GM12878 (cell line): ENCODE data around the gene MAFB. TPM values are rescaled to one million over a fixed set of nuclear protein-coding genes. Genes with fewer than 3 reads are reported as not detected.

ENCODE experiments used
- ATAC-seq: fragments of 200-7000 bp; cut with Tn5 transposase; 3 replicates; pipeline ENCODE4 v1.9.1; 2020; ENCODE audit warnings: mild to moderate bottlenecking, moderate library complexity
- BruUV-seq: library from RNA; stranded (reverse); fragments of 400-500 nt; replicated peaks from 2 replicates; lab custom pipeline; 2021; lab: Mats Ljungman, UMichigan
- CTCF ChIA-PET: fragments of 300-600 bp; sonication (Branson Sonifier 250); formaldehyde crosslinking; extraction: SDS; loops from one replicate; lab custom pipeline; 2021; ENCODE audit warnings: inconsistent platforms; lab: Yijun Ruan, JAX
- POLR2A ChIA-PET: fragments of 350-600 bp; formaldehyde crosslinking; extraction: SDS; loops from one replicate; lab custom pipeline; 2021; ENCODE audit warnings: inconsistent platforms; lab: Charles Lee
- RAD21 ChIA-PET: fragments of 300-600 bp; sonication (Branson Sonifier 250); formaldehyde crosslinking; loops from one replicate; lab custom pipeline; 2023; ENCODE audit warnings: antibody characterized with exemption; ENCODE audit not compliant: unreplicated experiment; lab: Charles Lee
- SMC1A ChIA-PET: fragments of 300-600 bp; sonication (Branson Sonifier 250); formaldehyde crosslinking; loops from one replicate; lab custom pipeline; 2023; ENCODE audit not compliant: unreplicated experiment, uncharacterized antibody; lab: Charles Lee
- DNase-seq: peaks from one replicate; pipeline ENCODE4 v3.0.0-alpha.2; 2011; ENCODE audit warnings: low read depth, low spot score
- FAIRE-seq: peaks from 3 replicates; lab custom pipeline; 2011; peaks lifted over from hg19 to GRCh38; lab: Jason Lieb, UNC
- H2AFZ ChIP-seq: 2 replicates; pipeline ENCODE4 v1.6.0; 2011; ENCODE audit warnings: low read depth, low read length, control low read depth; ENCODE audit not compliant: control insufficient read depth
- H3K27ac ChIP-seq: 2 replicates; pipeline ENCODE4 v1.5.1; 2011; ENCODE audit warnings: control low read depth; ENCODE audit not compliant: control insufficient read depth, insufficient read depth
- H3K27me3 ChIP-seq, 2 experiments: replicated peaks in 1 of 2; 2 replicates each; pipeline versions ENCODE4 v1.6.0 to v1.6.1; 2011; ENCODE audit warnings: low read length in 1 of 2; ENCODE audit not compliant: control insufficient read depth in 2 of 2, insufficient read depth in 2 of 2
- H3K36me3 ChIP-seq, 2 experiments: 2 replicates each; pipeline ENCODE4 v1.5.1; 2011; ENCODE audit warnings: low read length in 1 of 2; ENCODE audit not compliant: control insufficient read depth in 2 of 2, insufficient read depth in 2 of 2
- H3K4me1 ChIP-seq: 2 replicates; pipeline ENCODE4 v1.6.1; 2011; ENCODE audit warnings: mild to moderate bottlenecking, low read length, moderate library complexity, mixed read lengths; ENCODE audit not compliant: control insufficient read depth, insufficient read depth
- H3K4me2 ChIP-seq: 2 replicates; pipeline ENCODE4 v1.6.0; 2011; ENCODE audit warnings: control low read depth; ENCODE audit not compliant: control insufficient read depth, insufficient read depth
- H3K4me3 ChIP-seq: fragments of 200-600 bp; sonication (generic); 2 replicates; pipeline ENCODE4 v1.5.1; 2016
- H3K79me2 ChIP-seq: 2 replicates; pipeline ENCODE4 v1.6.0; 2011; ENCODE audit warnings: low read length; ENCODE audit not compliant: control insufficient read depth, insufficient read depth
- H3K9ac ChIP-seq: 2 replicates; pipeline ENCODE4 v1.8.0; 2011; ENCODE audit warnings: low read length, control low read depth, mixed read lengths; ENCODE audit not compliant: control insufficient read depth, insufficient read depth
- H3K9me3 ChIP-seq: replicated peaks from 3 replicates; pipeline ENCODE4 v1.5.1; 2011; ENCODE audit warnings: mild to moderate bottlenecking, low read length; ENCODE audit not compliant: control insufficient read depth, insufficient read depth
- H4K20me1 ChIP-seq: 2 replicates; pipeline ENCODE4 v1.6.0; 2011; ENCODE audit not compliant: control insufficient read depth, insufficient read depth
- ASH2L ChIP-seq: fragments of 300-600, 200-600 bp; sonication (generic); IDR thresholded peaks from 2 replicates; pipeline ENCODE4 v1.6.1; 2017; ENCODE audit warnings: low read depth, mild to moderate bottlenecking, borderline replicate concordance
- BMI1 ChIP-seq: fragments of 450-650 bp; IDR thresholded peaks from 2 replicates; pipeline ENCODE4 v1.6.1; 2016; ENCODE audit warnings: mild to moderate bottlenecking, moderate library complexity, borderline replicate concordance
- CBX5 ChIP-seq: sonication (generic); IDR thresholded peaks from 2 replicates; pipeline ENCODE4 v1.6.1; 2016; ENCODE audit warnings: low read depth, moderate library complexity, mild to moderate bottlenecking, inconsistent platforms
- KDM1A ChIP-seq: fragments of 200-600 bp; sonication (generic); IDR thresholded peaks from 2 replicates; pipeline ENCODE4 v1.6.1; 2016; ENCODE audit warnings: borderline replicate concordance
- NR2C2 ChIP-seq: IDR thresholded peaks from 2 replicates; pipeline ENCODE4 v1.6.1; 2011; ENCODE audit warnings: borderline replicate concordance, low read depth; ENCODE audit not compliant: control insufficient read depth, insufficient read length
- NRF1 ChIP-seq: conservative IDR thresholded peaks from 2 replicates; pipeline ENCODE4 v1.6.1; 2011; ENCODE audit warnings: mild to moderate bottlenecking, low read depth, low read length, improper control_type of control experiment
- RUNX3 ChIP-seq: IDR thresholded peaks from 2 replicates; pipeline ENCODE4 v1.6.1; 2012; ENCODE audit warnings: low read length, inconsistent platforms
- SIN3A ChIP-seq: IDR thresholded peaks from 2 replicates; pipeline ENCODE4 v1.6.1; 2012; ENCODE audit warnings: low read depth, low read length, improper control_type of control experiment
- SMAD5 ChIP-seq: IDR thresholded peaks from 2 replicates; pipeline ENCODE4 v1.6.1; 2016; ENCODE audit warnings: antibody characterized with exemption, low read depth
- SMC3 ChIP-seq: IDR thresholded peaks from 2 replicates; pipeline ENCODE4 v1.6.1; 2011; ENCODE audit warnings: low read length, improper control_type of control experiment, borderline replicate concordance
- STAT1 ChIP-seq: fragments of 450-650 bp; conservative IDR thresholded peaks from 2 replicates; pipeline ENCODE4 v1.6.1; 2014; ENCODE audit warnings: antibody characterized with exemption, mild to moderate bottlenecking
- TCF3 ChIP-seq: IDR thresholded peaks from 2 replicates; pipeline ENCODE4 v1.6.1; 2012; ENCODE audit warnings: low read depth, mild to moderate bottlenecking, low read length, borderline replicate concordance; ENCODE audit not compliant: insufficient read depth
- ZBED1 ChIP-seq: IDR thresholded peaks from 2 replicates; pipeline ENCODE4 v1.6.1; 2016; ENCODE audit warnings: borderline replicate concordance
- WGBS: methylation state at CpG from one replicate; pipeline ENCODE4 v1.1.6; 2016; ENCODE audit warnings: low lambda C conversion rate; ENCODE audit not compliant: insufficient replicate concordance, insufficient coverage; ENCODE audit errors: missing lambda C conversion rate; 5-methylcytosine and 5-hydroxymethylcytosine counted together
- in situ Hi-C: fragments of 300-500 bp; cut with MboI; formaldehyde crosslinking; loops from 9 replicates; pipeline ENCODE4 v1.14.3; 2018; ENCODE audit warnings: mixed read lengths
- intact Hi-C: fragments of 100-400 bp; cut with micrococcal nuclease; formaldehyde crosslinking; loops from one replicate; pipeline ENCODE4 v1.14.2; 2022; ENCODE audit not compliant: unreplicated experiment
- polyA plus RNA-seq, 11 experiments: library from polyadenylated mRNA; depleted of rRNA in 4 of 11; unstranded in 6 of 11; stranded (reverse) in 5 of 11; fragments of >200 nt; fragmentation: Nextera tagmentation in 4 of 11; fragmentation: Illumina TruSeq in 1 of 11; extraction: Ambion mirVana in 4 of 11; extraction: Trizol in 1 of 11; gene quantifications; 1 replicate in 1 of 11; 2 replicates in 10 of 11; pipeline versions ENCODE4 v1.2.1 to v1.2.3, GENCODE V29; 2011 to 2016; ENCODE audit warnings: inconsistent platforms in 2 of 11, missing spikeins in 2 of 11, low read depth in 1 of 11
- total RNA-seq, 4 experiments: library from RNA; depleted of rRNA in 3 of 4; stranded (reverse); fragments of >200 nt in 3 of 4; fragmentation: Illumina TruSeq in 1 of 4; extraction: Trizol in 1 of 4; gene quantifications; 2 replicates each; pipeline versions ENCODE4 v1.2.1 to v1.2.3, GENCODE V29; 2013 to 2021

The MAFB gene
- total and polyA plus RNA-seq, 10 of the 15 experiments (the other 5 are each of a cell fraction or from before 2014, with no cell fraction given) = 0.01 to 0.08 (median 0.01) TPM; not detected in 7

GRCh38 chr20:40659567-40659966 is 29.5 kb downstream of the MAFB start:
- ATAC-seq (no peak), FAIRE-seq (no peak), DNase-seq (no peak)
- ChIA-PET RAD21 (no interaction called here), POLR2A (no interaction called here), SMC1A (no interaction called here), CTCF (no interaction called here)
- WGBS = 9% methylated on average over 3 of the region's 3 CpGs
- Histone ChIP-seq H3K36me3 (no peaks in the 10 kb centered on the region), H3K27ac (no peak overlapping the region), H3K27me3 (no peaks in the 10 kb centered on the region), H3K4me1 (no peaks in the 10 kb centered on the region), H4K20me1 (no peaks in the 10 kb centered on the region), H3K9ac (no peak overlapping the region), H3K9me3 (no peaks in the 10 kb centered on the region), H3K79me2 (no peaks in the 10 kb centered on the region), H3K4me3 (no peak overlapping the region), H2AFZ (no peak overlapping the region), H3K4me2 (no peak overlapping the region)
- intact Hi-C loops = no loop called here
- TF ChIP-seq STAT1 (no peak), RUNX3 (no peak)
- in situ Hi-C loops = no loop called here
- no TSS peak for BruUV-seq

GRCh38 chr20:40658509-40658908 is 30.5 kb downstream of the MAFB start:
- H3K27ac ChIP-seq = no peak overlapping the region
- in situ Hi-C loops = no loop called here
- no peak overlapping the region for H2AFZ ChIP-seq
- no peaks in the 10 kb centered on the region for H3K79me2 ChIP-seq
- SMC1A ChIA-PET = no interaction called here
- intact Hi-C loops = no loop called here
- H3K9me3 ChIP-seq = no peaks in the 10 kb centered on the region
- no peak overlapping the region for H3K4me3 ChIP-seq
- no TSS peak for BruUV-seq
- no peaks in the 10 kb centered on the region for H3K36me3 ChIP-seq
- H3K27me3 ChIP-seq = no peaks in the 10 kb centered on the region
- 47% methylated on average over 3 of the region's 3 CpGs for WGBS
- RAD21 ChIA-PET = no interaction called here
- H3K4me1 ChIP-seq = no peaks in the 10 kb centered on the region
- CTCF ChIA-PET = no interaction called here
- DNase-seq (no peak), FAIRE-seq (no peak), ATAC-seq (no peak)
- H3K4me2 ChIP-seq = no peak overlapping the region
- POLR2A ChIA-PET = no interaction called here
- no peak overlapping the region for H3K9ac ChIP-seq
- TF ChIP-seq SMC3 = no peak
- TF ChIP-seq ASH2L = no peak
- no peak for TF ChIP-seq TCF3
- TF ChIP-seq SMAD5 = no peak
- TF ChIP-seq NRF1 = no peak
- TF ChIP-seq ZBED1 = no peak
- TF ChIP-seq KDM1A = no peak
- no peak for TF ChIP-seq CBX5
- TF ChIP-seq SIN3A = no peak
- no peak for TF ChIP-seq BMI1
- TF ChIP-seq NR2C2 = no peak
- H4K20me1 ChIP-seq = no peaks in the 10 kb centered on the region
